Activated CD8-positive, alpha-beta memory T cell treated with anti-CD3 and anti-CD28 coated beads, Interleukin-2, amount 50 U/mL, for 1 hour (primary cell): ENCODE data around the gene BANF1.
A peak's percentile ranks its signal among the peaks of the same experiment; 100 is the strongest.

Experiments
- DNase-seq: peaks from one replicate; pipeline ENCODE4 v3.0.0-alpha.2; 2020; ENCODE audit errors: extremely low read depth

Gene BANF1

GRCh38 chr11:66037327-66037726 lies 35.0 kb downstream of the BANF1 start:
- DNase-seq = no peak

GRCh38 chr11:66039765-66040164 lies 37.5 kb downstream of the BANF1 start:
- DNase-seq = no peak

DNA sequence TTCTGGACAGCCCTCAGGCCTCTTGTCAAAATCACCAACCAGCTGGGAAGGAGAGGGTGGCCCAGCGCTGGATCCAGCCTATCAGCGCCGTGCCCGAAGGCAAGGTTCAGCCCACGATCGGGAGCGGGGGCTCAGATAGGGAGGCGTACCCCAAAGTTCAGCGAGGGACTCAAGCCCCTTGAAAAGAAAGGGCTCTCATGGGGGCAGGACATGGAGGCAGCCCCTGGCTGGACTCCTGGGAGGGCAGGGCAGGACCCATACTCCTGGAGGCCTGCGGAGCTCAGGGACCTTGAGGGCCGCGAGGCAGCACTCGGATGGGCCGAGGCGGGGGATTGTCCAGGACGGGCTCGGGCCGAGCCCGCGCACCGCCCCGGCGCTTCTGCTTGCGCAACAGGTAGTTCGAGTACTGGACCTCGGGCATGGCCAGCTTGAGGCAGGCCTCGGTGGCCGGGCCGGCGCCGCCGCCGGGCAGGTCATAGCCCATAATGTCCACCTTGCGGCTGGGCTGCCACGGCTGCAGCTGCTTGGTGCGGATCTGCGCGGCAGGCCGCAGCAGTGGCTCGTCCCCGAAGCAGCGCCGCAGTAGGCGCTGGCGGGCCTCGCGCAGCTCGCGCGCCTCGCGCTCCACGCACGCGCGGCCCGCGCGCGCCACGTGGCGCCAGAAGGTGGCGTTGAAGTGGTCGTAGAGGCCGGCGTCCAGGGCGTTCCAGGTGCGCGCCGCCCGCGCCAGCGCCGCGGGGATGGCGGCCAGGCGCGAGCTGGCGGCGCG lies 40.1 kb downstream of the BANF1 start:
- no peak for DNase-seq

- no peak for DNase-seq
These were observed 40.9 kb downstream of the BANF1 start for GRCh38 chr11:66042996-66043906.

- no peak for DNase-seq
These were observed 42.5 kb downstream of the BANF1 start for GRCh38 chr11:66044757-66045156.

DNA sequence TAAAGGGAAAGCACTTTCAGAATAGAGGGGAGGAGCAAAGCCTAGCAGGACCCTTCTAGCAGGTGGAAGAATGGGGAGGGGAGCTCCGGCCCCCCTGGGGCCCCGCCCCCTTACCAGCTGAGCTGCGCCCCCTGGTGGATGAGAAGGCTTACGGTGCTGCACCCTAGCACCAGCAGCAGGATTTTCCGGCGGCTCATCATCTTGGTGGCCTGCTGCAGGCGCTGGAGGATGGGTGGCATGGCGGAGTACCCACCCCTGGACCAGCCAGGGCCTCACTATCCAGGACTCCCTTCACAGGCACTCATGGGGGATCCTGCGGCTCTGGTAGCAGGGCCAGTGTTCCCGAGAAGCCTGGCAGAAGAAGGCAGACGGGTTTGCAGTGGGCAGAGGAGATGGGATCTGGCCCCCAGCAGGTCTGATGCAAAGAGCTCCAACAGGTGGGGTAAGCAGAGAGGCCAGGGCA lies 42.9 kb downstream of the BANF1 start:
- peak; percentile 47 for DNase-seq

DNA sequence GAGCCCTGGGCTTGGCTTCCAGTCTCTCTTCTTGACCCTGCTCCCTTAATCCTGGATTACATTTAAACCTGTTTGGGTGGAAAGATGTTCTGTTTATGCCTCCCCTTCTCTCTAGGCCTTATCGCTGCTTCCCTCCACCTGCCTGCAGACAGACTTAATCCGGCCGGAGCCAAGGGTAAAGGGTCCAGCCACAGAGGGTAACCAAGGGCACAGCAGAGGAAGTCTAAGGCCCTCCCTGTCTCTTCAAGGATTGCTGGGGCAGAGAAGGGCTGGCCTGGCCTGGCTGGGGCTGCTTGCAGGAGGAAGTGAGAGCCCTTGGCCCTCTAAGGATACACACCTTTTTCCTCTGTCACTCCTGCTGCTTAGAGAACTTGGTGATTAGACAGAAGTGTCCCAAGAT lies 44.6 kb downstream of the BANF1 start:
- no peak for DNase-seq

GRCh38 chr11:66047541-66048365 lies 45.5 kb downstream of the BANF1 start:
- DNase-seq = no peak

DNA sequence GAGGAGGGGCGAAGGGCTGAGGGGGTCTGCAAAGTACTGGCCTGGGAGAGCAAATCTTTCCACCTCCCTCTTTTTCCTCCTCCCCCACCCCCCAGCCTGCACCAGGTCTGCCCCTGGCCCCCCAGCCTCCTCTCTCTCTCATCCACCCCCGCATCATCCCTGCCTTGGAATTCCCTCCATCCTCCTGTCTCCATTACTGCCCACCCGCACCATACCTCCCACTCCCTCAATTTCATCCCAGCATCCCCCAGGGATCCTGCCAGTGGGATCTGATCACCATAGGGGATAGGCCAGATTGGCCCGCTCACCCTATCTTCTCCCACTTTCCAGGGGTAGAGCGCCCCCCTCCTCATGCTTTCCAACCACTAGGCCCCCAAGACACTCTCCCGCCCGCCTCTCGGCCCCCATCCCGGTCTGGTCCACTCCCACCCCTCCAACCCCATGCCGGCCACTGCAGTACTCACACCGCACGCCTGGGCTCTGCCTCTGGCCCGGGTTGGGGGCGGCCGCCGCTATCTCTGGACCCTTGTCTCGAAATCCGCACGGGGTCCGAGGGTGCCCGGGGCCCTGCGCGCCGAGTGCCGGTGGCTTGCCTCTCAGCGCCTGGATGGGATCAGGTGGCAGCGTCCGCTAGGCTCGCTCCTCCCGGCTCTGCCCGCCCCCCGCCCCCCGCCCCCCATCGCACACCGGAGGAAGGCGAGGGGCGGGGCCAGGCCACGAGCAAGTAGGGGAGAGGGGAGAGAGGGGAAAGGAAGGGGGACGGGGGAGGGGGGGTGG lies 46.4 kb downstream of the BANF1 start, which contains the start of gene GAL3ST3:
Gene GAL3ST3 (minus strand): TSS at position 615 of the 777 bp plus-strand sequence. CDS start 3,746 bp downstream, outside the sequence.
- DNase-seq = no peak

DNA sequence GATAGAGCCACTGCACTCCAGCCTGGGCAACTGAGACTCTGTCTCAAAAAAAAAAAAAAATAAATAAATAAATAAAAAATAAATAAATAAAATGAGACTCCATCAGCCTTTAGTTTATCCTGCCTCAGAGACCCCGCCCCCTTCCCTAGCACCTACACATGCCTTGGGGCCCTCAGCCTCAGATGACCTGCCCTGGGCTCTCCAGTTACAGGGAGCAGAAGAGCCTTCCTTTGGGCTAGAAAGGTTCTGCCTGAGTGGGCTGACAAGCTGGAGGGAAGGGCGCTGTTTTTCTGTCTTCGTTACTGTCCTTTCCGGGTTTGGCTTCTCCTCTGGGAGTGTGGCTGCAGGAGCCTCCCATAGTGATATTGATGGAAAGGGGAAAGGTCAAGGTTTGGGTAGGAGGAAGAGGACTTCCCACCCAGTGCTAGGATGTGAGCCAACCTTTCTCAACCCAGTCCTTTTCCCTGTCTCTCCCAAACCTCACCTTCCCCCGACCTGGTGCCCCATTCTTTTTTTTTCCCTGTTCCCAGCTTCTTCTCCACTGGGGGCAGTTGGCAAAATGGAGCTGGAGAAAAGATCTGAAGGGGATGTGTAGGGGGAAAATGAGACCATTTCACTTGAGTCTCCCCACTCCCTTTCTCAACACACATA lies 48.4 kb downstream of the BANF1 start:
- no peak for DNase-seq

- no peak for DNase-seq
These were observed 49.1 kb downstream of the BANF1 start for GRCh38 chr11:66051371-66051765.

- peak; percentile 87 for DNase-seq
These were observed 49.7 kb downstream of the BANF1 start, which contains the start of gene SF3B2 for GRCh38 chr11:66051766-66052663. Gene SF3B2, plus strand, starts transcription at chr11:66052364. Its CDS starts 21 bp downstream, at chr11:66052385.

DNA sequence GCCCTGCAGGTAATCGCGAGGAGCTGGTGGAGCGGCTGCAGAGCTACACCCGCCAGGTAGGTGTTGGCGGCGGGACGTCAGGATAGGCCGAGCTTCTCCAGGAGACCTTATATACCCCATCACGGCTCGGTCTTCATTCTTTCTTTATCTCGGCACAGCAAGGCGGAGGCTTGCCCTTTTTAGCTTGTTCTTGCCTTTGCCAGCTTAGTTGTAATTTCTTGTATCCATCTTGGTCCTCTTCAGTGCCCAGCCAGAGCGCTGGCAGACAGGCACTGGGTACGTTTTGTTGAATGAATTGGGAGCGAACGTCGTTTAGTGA lies 50.3 kb downstream of the BANF1 start:
- DNase-seq = no peak
